H9 (cell line): Measurements from ENCODE around the gene CERS1. TPM values are rescaled to one million over a fixed set of nuclear protein-coding genes. Genes with fewer than 3 reads are reported as not detected.
A peak's percentile ranks its signal among the peaks of the same experiment; 100 is the strongest.

Source experiments
- DNase-seq: peaks from one replicate; pipeline ENCODE4 v3.0.0-alpha.2; 2017
- H2AFZ ChIP-seq: one replicate; pipeline ENCODE4 v1.6.1; 2013; ENCODE audit warnings: mild to moderate bottlenecking, low read length, control low read depth, moderate library complexity
- H2AK5ac ChIP-seq: 2 replicates; pipeline ENCODE4 v1.6.1; 2013; ENCODE audit warnings: low read length, control low read depth, mixed read lengths; ENCODE audit not compliant: insufficient read length
- H2BK120ac ChIP-seq: one replicate; pipeline ENCODE4 v1.6.1; 2013; ENCODE audit warnings: low read depth, mild to moderate bottlenecking, low read length, control low read depth, inconsistent platforms; ENCODE audit not compliant: poor library complexity, severe bottlenecking
- H2BK12ac ChIP-seq: 2 replicates; pipeline ENCODE4 v1.6.1; 2013; ENCODE audit warnings: low read length, control low read depth, mixed read lengths, low read depth; ENCODE audit not compliant: insufficient read length
- H2BK15ac ChIP-seq: 2 replicates; pipeline ENCODE4 v1.6.1; 2013; ENCODE audit warnings: low read depth, low read length, control low read depth
- H2BK20ac ChIP-seq: one replicate; pipeline ENCODE4 v1.6.1; 2013; ENCODE audit warnings: low read depth, mild to moderate bottlenecking, low read length, control low read depth, inconsistent platforms; ENCODE audit not compliant: poor library complexity, severe bottlenecking
- H2BK5ac ChIP-seq: 2 replicates; pipeline ENCODE4 v1.6.1; 2013; ENCODE audit warnings: low read length, control low read depth, mixed read lengths; ENCODE audit not compliant: insufficient read length
- H3K14ac ChIP-seq: 2 replicates; pipeline ENCODE4 v1.6.1; 2013; ENCODE audit warnings: low read length, control low read depth; ENCODE audit not compliant: insufficient read depth
- H3K18ac ChIP-seq: 2 replicates; pipeline ENCODE4 v1.6.1; 2013; ENCODE audit warnings: low read depth, mild to moderate bottlenecking, mixed read lengths, low read length, control low read depth; ENCODE audit not compliant: insufficient read length
- H3K23ac ChIP-seq: 2 replicates; pipeline ENCODE4 v1.6.1; 2013; ENCODE audit warnings: low read length, control low read depth, mixed read lengths, low read depth; ENCODE audit not compliant: insufficient read length
- H3K23me2 ChIP-seq: 2 replicates; pipeline ENCODE4 v1.6.1; 2013; ENCODE audit warnings: low read depth, mild to moderate bottlenecking, mixed read lengths, low read length, control low read depth; ENCODE audit not compliant: insufficient read length, poor library complexity, severe bottlenecking
- H3K27ac ChIP-seq: 2 replicates; pipeline ENCODE4 v1.5.1; 2013; ENCODE audit warnings: low read length, control low read depth, mixed read lengths, low read depth; ENCODE audit not compliant: insufficient read length
- H3K27me3 ChIP-seq: 2 replicates; pipeline ENCODE4 v1.6.1; 2013; ENCODE audit warnings: low read length, control low read depth, inconsistent platforms; ENCODE audit not compliant: insufficient read depth
- H3K4ac ChIP-seq: 2 replicates; pipeline ENCODE4 v1.6.1; 2013; ENCODE audit warnings: low read depth, mild to moderate bottlenecking, control low read depth, inconsistent platforms, low read length, moderate library complexity
- H3K4me1 ChIP-seq: 2 replicates; pipeline ENCODE4 v1.6.1; 2013; ENCODE audit warnings: low read length, control low read depth, inconsistent platforms; ENCODE audit not compliant: insufficient read depth
- H3K4me2 ChIP-seq: 2 replicates; pipeline ENCODE4 v1.6.1; 2013; ENCODE audit warnings: low read length, control low read depth, mixed read lengths; ENCODE audit not compliant: insufficient read length, insufficient read depth
- H3K56ac ChIP-seq: 2 replicates; pipeline ENCODE4 v1.6.1; 2013; ENCODE audit warnings: low read depth, mild to moderate bottlenecking, mixed read lengths, low read length, control low read depth; ENCODE audit not compliant: insufficient read length
- H3K79me1 ChIP-seq: 2 replicates; pipeline ENCODE4 v1.6.1; 2013; ENCODE audit warnings: low read depth, mild to moderate bottlenecking, moderate library complexity, low read length, control low read depth, inconsistent platforms; ENCODE audit not compliant: insufficient read depth, poor library complexity, severe bottlenecking
- H3K79me2 ChIP-seq: 2 replicates; pipeline ENCODE4 v1.6.1; 2013; ENCODE audit warnings: low read length, control low read depth, inconsistent platforms; ENCODE audit not compliant: insufficient read depth
- H3K9ac ChIP-seq: 2 replicates; pipeline ENCODE4 v1.6.1; 2013; ENCODE audit warnings: low read length, control low read depth, mixed read lengths; ENCODE audit not compliant: insufficient read length; ENCODE audit errors: extremely low read depth
- H3K9me3 ChIP-seq: one replicate; pipeline ENCODE4 v1.6.1; 2013; ENCODE audit warnings: low read depth, low read length, inconsistent platforms; ENCODE audit not compliant: control insufficient read depth
- H3T11ph ChIP-seq: one replicate; pipeline ENCODE4 v1.6.1; 2013; ENCODE audit warnings: mild to moderate bottlenecking, low read length, control low read depth, inconsistent platforms
- H4K20me1 ChIP-seq: one replicate; pipeline ENCODE4 v1.6.1; 2013; ENCODE audit not compliant: control insufficient read depth, insufficient read length, insufficient read depth
- H4K5ac ChIP-seq: 2 replicates; pipeline ENCODE4 v1.6.1; 2013; ENCODE audit warnings: low read depth, mild to moderate bottlenecking, mixed read lengths, low read length, control low read depth; ENCODE audit not compliant: insufficient read length
- H4K8ac ChIP-seq: replicated peaks from 2 replicates; pipeline ENCODE4 v1.6.1; 2013; ENCODE audit warnings: low read length, control low read depth, mixed read lengths, low read depth; ENCODE audit not compliant: insufficient read length
- H4K91ac ChIP-seq: 2 replicates; pipeline ENCODE4 v1.6.1; 2013; ENCODE audit warnings: low read depth, mild to moderate bottlenecking, moderate library complexity, mixed read lengths, low read length, control low read depth; ENCODE audit not compliant: insufficient read length
- H3K27ac Mint-ChIP-seq, 3 experiments: 2 replicates in 2 of 3; 3 replicates in 1 of 3; pipeline ENCODE4 v1.8.0; 2020 to 2021; ENCODE audit warnings: mixed read lengths in 3 of 3, mild to moderate bottlenecking in 1 of 3, moderate library complexity in 1 of 3
- H3K27me3 Mint-ChIP-seq: 2 replicates; pipeline ENCODE4 v1.8.0; 2021; ENCODE audit warnings: low read depth, mild to moderate bottlenecking, moderate library complexity, mixed read lengths
- H3K36me3 Mint-ChIP-seq, 3 experiments: 2 replicates in 2 of 3; 3 replicates in 1 of 3; pipeline ENCODE4 v1.8.0; 2020 to 2021; ENCODE audit warnings: low read depth in 3 of 3, mixed read lengths in 3 of 3; ENCODE audit not compliant: insufficient read depth in 1 of 3
- H3K4me1 Mint-ChIP-seq, 2 experiments: 2 replicates each; pipeline ENCODE4 v1.8.0; 2020; ENCODE audit warnings: mixed read lengths in 2 of 2
- H3K4me3 Mint-ChIP-seq, 2 experiments: 2 replicates in 1 of 2; 3 replicates in 1 of 2; pipeline ENCODE4 v1.8.0; 2020 to 2021; ENCODE audit warnings: mild to moderate bottlenecking in 2 of 2, mixed read lengths in 2 of 2, moderate library complexity in 1 of 2
- H3K9me3 Mint-ChIP-seq, 2 experiments: 2 replicates in 1 of 2; 3 replicates in 1 of 2; pipeline ENCODE4 v1.8.0; 2020; ENCODE audit warnings: mild to moderate bottlenecking in 2 of 2, mixed read lengths in 2 of 2, moderate library complexity in 1 of 2
- CTCF ChIP-seq: fragments of 200-600 bp; sonication (generic); conservative IDR thresholded peaks from 3 replicates; pipeline ENCODE4 v1.8.0; 2021; ENCODE audit warnings: antibody characterized with exemption, mild to moderate bottlenecking
- WGBS: extraction: QIAGEN DNeasy Blood & Tissue Kit; methylation state at CpG from one replicate; pipeline ENCODE4 v1.1.7; 2013; ENCODE audit warnings: missing lambda C conversion rate, low lambda C conversion rate, mixed read lengths; ENCODE audit not compliant: insufficient read length; ENCODE audit errors: extremely low coverage; 5-methylcytosine and 5-hydroxymethylcytosine counted together
- total RNA-seq: library from RNA; stranded (reverse); gene quantifications from 2 replicates; pipeline ENCODE4 v1.2.1, GENCODE V29; 2021

CERS1 gene
- total RNA-seq, 1 experiment from 2014 or later = 19.3 TPM

DNA sequence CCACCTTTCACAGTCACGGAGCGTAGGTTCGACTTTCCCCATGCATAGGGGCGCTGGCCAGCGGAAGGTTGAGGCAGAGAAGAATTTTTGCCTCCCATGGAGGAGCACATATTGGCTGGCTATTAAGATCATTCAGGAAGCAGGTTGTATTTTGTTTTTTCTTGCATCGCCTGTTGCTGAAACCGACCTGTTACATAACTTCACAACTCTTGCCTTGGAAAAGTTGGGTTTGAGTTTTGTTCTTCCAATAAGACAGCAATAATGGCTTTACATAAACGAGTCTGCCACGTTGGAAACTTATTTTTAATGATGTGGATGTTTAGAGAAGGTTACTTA, 62.8 kb downstream of the CERS1 start:
- H2BK5ac ChIP-seq = no peak overlapping the region
- no peak overlapping the region for H3K4ac ChIP-seq
- no CpG with 5 or more reads among the region's 9 CpGs for WGBS
- Mint-ChIP-seq H3K4me3 (peak overlapping the region; percentile 92 to 98), H3K27ac (peak overlapping the region in 1 of 3 experiments; percentile 76; a peak in 3 of 7 replicates), H3K27me3 (peaks cover 18% of the 10 kb centered on the region), H3K9me3 (no peaks in the 10 kb centered on the region), H3K36me3 (peaks cover 24 to 39% (median 27%) of the 10 kb centered on the region in 3 experiments), H3K4me1 (peaks cover 27 to 29% of the 10 kb centered on the region in 2 experiments)
- H3K14ac ChIP-seq = no peak overlapping the region
- no peak overlapping the region for H4K5ac ChIP-seq
- H2BK20ac ChIP-seq = no peak overlapping the region
- no peaks in the 10 kb centered on the region for H3K9me3 ChIP-seq
- no peak overlapping the region for H2AK5ac ChIP-seq
- no peak overlapping the region for H2BK15ac ChIP-seq
- H3K18ac ChIP-seq = no peak overlapping the region
- no peak overlapping the region for H4K8ac ChIP-seq
- H3T11ph ChIP-seq = no peak overlapping the region
- no peak overlapping the region for H2BK120ac ChIP-seq
- no peak overlapping the region for H3K23ac ChIP-seq
- no peaks in the 10 kb centered on the region; the same call in 1 of the 2 replicates for H3K27me3 ChIP-seq
- H3K56ac ChIP-seq = no peak overlapping the region
- no peaks in the 10 kb centered on the region for H3K4me1 ChIP-seq
- H3K79me1 ChIP-seq = peaks cover 3% of the 10 kb centered on the region
- peaks cover 8% of the 10 kb centered on the region for H3K23me2 ChIP-seq
- peak overlapping the region; percentile 67 for H3K9ac ChIP-seq
- H2BK12ac ChIP-seq = no peak overlapping the region
- DNase-seq = no peak
- no peak for TF ChIP-seq CTCF
- no peak overlapping the region for H2AFZ ChIP-seq
- H3K4me2 ChIP-seq = peak overlapping the region; percentile 90
- H3K79me2 ChIP-seq = peaks cover 39% of the 10 kb centered on the region; the same call in 1 of the 2 replicates
- no peak overlapping the region for H4K91ac ChIP-seq
- H3K27ac ChIP-seq = no peak overlapping the region
- no peaks in the 10 kb centered on the region for H4K20me1 ChIP-seq
